Frontal cortex (tissue), 4 donors: ENCODE data around the gene PHACTR4. TPM values are rescaled to one million over a fixed set of nuclear protein-coding genes. Genes with fewer than 3 reads are reported as not detected.
"Not testable (repeated sequence)": the region's sequence is repeated elsewhere in the genome, so short reads cannot be mapped to it uniquely, and the experiment has no call there.

Experiments
- DNase-seq, 2 donors: peaks; one replicate each; pipeline ENCODE4 v3.0.0; 2012; ENCODE audit warnings: low spot score in 2 of 2
- FAIRE-seq: peaks from 2 replicates; lab custom pipeline; 2012; peaks lifted over from hg19 to GRCh38; lab: Jason Lieb, UNC
- total RNA-seq: library from RNA; depleted of rRNA; stranded (reverse); fragments of >200 nt; gene quantifications from one replicate; pipeline ENCODE4 v1.2.3, GENCODE V29; 2014
- donor health status: control.
- donor health status: control.
- donor health status: control.

Gene PHACTR4
- total RNA-seq, 1 donor from 2014 or later = 10.6 TPM

DNA sequence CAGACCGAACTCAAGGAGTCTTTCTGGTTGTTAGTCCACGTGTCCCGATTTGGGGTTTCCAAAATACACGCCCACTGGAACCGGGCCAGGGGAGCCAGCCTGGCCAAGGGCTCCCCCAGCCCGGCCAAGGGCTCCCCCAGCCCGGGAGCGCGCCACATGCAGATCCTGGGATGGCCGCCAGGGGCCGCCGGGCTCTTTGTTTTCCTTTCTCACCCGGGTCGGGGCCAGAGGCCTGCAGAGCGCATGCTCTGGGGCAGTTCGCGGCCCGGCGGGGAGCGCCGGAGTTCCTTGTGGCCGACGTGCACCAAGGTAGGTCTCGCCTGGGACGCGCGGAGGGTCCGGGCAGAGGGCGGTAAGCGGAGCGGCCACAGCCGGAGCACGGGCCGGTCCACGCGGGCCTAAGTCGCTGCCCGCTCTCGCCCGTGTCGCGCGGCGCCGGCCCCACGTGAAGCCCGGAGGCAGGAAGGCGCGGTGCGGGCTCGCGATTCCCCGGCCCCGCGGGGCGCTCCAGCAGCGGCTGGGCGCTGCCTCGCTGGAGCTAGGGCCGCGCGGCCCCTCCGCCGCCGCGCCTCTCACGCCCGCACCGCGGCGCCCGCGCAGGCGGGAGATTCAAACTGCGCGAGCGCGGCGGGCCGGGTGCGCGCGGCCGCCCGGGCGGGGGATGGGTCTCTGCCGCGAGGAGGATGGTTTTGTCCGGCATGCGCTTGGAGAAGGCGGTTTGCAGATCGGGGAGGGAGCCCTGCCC is 148.6 kb downstream of the PHACTR4 start:
- DNase-seq (peak; percentile 89 to 90), FAIRE-seq (no peak)

DNA sequence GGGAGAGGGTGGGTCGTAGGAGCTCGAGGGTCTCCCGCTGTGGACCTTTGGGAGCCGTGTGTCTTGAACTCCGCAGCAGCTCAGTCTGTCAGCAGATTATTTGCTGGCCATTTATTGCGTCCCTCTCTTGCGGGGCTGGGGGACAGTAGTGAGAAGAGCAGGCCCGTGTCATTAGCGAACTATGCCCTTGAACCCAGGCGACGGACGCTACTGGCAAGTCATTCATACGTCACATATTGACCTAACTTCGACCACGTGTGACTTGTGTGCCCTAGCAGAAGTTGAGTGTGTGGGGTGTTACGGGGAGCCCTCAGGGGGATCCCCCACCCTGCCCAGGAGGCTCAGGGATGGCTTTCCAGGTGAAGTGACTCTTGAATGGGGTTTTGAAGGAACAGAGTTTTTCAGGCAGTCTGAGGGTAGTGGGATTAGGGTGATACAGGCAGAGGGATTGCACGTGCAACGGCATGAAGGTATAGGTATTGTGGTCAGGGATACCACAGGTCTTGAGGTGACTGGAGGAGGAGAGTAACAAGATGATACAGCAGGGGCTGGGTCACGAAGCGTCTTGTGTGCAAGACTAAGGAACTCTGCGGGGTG is 149.3 kb downstream of the PHACTR4 start:
- no peak for DNase-seq
- FAIRE-seq = no peak

DNA sequence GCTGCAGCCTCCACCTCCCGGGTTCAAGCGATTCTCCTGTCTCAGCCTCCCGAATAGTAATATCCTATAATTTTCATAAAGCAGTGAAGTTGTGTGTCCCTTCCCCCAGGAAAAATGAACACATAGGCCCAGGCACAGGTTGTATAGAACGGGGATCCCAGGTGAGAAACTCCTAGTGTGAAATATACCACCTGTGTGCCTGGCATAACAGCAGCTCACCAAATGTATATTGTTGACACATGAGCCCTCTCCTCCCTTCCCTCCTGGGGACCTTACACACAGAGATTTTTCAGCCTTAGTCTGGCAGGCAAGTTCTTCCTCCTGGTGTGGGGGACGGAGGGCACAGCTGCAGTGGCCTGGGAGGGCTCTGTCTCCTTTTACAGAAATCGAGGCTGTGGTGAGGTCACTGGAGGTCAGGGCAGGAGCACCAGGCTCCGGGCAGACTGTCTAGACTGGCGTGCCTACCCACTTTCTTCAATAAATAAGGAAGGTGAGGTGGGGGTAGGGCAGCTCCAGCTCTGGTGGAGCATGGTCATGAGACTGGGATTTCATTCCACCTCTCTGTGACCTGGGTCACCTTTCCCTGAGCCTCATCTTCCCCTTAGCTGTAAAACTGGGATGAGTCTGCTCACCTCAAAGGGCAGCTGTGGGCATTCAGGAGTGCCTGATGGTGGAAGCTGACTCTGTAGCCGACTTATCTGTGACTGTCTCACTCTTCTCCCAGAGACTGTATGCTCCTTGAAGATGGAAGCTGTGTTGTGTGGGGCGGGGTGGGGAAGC is 150.6 kb downstream of the PHACTR4 start:
- FAIRE-seq (no peak), DNase-seq (no peak)

DNA sequence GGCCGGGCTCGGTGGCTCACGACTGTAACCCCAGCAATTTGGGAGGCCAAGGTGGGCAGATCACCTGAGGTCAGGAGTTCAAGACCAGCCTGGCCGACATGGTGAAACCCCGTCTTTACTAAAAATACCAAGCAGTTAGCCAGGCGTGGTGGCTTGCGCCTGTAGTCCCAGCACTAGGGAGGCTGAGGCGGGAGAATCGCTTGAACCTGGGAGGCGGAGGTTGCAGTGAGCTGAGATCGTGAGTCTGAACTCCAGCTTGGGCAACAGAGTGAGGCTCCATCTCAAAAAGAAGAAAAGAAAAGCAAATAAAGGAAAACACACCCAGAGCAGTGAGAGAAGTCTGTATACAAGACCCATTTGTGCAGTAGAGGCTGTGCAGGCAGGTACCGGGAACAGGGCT is 151.3 kb downstream of the PHACTR4 start:
- not testable (repeated sequence) for DNase-seq, FAIRE-seq

DNA sequence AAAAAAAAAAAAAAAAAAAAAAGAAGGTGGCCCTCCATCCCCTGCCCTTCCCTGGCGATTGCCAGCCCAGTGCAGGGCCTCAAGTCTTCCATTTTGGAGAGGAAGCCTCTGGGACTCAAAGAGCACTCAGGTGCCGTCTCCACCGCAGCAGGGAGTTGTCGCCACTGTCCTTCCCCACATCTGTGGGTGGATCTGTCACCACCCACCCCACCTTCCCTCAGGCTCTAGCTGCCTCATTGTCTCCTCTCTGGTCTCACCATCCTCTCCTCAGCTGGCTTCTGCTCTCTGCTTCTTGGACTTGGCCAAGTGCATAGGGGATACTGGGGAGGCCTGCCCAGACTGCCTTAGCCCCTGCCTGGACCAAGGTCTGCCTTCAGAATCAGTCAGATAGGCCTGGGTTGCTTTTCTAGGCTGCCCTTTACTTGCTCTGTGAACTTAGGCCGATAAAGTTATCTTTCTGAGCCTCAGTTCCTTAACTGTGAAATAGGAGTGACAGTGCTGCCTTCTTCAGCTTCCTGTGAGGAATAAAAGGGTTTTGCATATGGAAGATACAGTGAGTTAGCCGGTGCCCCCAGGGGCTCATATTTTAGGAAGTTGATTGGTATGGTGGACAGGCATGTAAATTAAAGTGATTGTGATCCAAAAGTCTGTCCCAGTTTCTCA is 152.1 kb downstream of the PHACTR4 start:
- FAIRE-seq = no peak
- DNase-seq = no peak

DNA sequence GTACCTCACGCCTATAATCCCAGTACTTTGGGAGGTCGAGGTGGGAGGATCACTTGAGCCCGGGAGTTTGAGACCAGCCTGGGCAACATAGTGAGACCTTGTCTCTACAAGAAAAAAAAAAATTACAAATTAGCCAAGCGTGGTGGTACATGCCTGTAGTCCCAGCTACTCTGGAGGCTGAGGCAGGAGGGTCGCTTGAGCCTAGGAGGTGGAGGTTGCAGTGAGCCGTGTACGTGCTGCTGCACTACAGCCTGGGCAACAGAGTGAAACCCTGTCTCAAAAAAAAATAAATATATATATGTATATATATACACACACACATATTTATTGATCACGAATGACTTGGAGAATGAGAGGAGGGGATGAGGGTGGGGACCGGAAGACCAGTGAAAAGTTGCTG is 153.0 kb downstream of the PHACTR4 start:
- FAIRE-seq, DNase-seq: not testable (repeated sequence)

DNA sequence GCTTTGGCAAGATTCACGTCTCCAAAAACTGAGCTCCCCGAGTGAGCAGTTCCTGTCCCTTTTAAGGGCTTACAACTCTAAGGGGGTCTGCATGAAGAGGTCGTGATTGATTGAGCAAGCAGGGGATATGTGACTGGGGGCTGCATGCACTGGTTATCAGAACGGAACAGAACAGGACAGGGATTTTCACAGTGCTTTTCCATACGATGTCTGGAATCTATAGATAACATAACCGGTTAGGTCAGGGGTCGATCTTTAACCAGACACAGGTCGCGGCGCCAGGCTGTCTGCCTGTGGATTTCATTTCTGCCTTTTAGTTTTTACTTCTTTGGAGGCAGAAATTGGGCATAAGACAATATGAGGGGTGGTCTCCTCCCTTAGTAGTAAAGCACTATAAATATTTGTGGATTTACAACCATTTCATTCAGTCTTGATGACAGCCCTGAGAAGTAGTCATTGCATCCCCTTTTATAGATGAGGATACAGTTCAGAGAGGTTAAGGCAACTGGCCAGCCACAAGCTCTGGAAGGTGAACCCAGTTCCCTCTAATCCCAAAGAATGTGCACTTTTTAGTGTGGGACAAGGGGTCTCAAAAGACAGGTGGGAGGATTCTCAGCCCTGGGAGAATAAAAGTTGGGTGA is 155.6 kb downstream of the PHACTR4 start:
- DNase-seq, FAIRE-seq: not testable (repeated sequence)

DNA sequence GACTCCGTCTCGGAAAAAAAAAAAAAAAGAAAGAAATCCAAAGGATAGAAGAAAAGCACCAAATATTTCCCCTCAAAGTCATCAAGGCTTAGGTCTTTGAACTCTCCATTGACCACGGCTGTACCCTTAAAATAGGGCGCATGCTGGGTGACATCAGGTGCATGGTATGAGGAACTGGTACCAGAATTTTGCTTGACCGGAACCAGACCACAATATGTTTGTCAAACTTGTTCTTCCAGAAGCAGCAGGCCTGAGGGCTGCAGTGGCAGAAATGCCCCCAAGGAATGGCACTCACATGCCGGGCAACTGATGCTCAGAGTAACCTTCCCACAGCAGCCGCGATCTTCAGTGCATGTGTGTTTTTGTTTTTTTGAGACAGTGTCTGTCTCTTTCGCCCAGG is 157.3 kb downstream of the PHACTR4 start:
- FAIRE-seq (no peak), DNase-seq (no peak)

DNA sequence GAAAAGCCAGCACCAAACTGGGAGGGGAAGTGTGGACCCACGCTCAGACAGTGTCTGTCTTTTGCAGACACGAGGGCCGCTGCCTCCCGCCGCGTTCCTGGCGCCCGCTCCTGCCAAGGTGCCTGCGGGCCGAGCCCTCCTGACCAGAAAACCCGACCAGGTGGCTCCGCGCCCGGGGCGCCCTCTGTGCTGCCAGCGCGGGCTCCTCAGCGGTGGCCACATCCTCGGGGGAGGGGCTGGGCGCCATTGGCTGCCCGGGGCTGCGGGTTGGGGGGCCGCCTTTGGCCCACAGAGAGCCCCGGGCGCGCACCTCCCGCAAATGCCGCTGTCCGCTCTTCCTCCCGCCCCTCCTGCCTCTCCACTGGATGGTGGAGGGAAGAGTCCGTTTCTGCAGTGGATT is 160.9 kb downstream of the PHACTR4 start:
- DNase-seq (no peak), FAIRE-seq (no peak)

DNA sequence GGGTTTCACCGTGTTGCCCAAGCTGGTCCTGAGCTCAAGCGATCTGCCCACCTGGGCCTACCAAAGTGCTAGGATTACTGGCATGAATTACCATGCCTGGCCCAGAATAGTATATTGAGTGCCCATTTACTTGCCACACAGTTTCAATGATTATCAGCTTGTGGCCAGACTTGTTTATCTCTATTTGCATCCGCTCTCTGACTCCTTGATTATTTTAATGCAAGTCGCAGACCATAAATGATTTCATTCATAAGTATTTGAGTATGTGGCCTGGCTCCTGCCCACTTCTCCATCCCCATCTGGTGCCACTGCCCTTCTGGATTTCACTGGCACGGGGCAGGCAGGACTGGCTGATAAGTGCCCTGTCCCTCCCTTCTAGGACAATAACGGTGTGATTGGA is 165.1 kb downstream of the PHACTR4 start:
- DNase-seq (no peak), FAIRE-seq (no peak)

DNA sequence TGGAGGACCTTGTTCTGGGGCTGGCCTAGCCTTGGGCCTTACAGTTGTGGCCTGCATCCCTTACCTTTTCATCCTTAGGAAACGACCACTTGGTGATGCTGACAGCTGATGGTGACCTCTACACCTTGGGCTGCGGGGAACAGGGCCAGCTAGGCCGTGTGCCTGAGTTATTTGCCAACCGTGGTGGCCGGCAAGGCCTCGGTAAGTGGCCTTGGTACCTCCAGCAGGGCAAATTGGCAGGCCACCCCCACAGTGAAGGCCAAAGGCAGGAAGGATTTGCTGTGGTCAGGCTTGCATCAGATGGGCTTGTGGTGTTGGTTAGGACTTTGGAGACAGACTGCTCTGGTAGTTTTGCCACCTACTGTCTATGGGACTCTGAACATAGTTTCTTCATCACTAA is 165.6 kb downstream of the PHACTR4 start:
- DNase-seq (no peak), FAIRE-seq (no peak)

DNA sequence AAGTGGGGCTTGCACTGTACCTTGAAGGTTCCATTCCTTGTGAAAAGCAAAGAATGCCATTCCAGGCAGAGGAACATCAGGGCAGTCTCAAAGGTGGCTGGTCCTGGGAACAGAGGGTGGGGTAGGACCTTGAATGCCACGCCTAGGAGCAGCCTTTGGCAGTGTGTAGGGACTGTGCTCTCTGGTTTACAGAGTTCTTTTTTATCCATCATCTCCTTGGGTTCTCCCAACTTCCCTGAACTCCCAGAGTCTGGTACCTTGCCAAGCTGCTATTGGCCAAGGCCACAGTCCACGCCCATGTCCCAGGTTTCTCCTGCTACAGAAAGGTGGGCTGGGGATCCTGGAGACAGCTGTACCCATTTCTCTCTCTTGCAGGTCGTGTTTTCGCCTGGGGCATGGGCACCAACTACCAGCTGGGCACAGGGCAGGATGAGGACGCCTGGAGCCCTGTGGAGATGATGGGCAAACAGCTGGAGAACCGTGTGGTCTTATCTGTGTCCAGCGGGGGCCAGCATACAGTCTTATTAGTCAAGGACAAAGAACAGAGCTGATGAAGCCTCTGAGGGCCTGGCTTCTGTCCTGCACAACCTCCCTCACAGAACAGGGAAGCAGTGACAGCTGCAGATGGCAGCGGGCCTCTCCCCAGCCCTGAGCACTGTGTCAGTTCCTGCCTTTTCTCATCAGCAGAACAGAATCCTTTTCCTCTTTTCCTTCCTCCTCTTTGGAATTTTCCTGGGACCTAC is 168.1 kb downstream of the PHACTR4 start:
- FAIRE-seq (no peak), DNase-seq (no peak)

DNA sequence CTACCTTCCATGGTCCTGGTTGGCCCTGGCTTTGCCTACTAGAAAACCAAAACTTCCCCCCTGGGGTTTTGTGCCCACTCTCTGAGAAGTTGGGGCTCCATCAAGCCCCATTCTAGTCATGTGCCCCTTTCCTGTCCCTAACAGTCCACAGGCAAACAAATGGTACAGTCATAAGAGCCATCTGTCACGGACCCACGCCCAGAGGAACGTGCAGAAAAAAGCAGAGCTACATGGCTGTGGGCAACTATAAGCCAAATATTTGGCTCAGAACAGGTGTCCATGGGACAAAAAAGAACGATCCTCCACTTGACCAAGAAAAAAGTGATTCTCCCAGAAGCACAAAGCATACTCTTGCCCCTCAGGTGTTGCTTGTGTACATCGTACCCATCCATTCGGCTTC is 168.7 kb downstream of the PHACTR4 start:
- DNase-seq = no peak
- FAIRE-seq = no peak

DNA sequence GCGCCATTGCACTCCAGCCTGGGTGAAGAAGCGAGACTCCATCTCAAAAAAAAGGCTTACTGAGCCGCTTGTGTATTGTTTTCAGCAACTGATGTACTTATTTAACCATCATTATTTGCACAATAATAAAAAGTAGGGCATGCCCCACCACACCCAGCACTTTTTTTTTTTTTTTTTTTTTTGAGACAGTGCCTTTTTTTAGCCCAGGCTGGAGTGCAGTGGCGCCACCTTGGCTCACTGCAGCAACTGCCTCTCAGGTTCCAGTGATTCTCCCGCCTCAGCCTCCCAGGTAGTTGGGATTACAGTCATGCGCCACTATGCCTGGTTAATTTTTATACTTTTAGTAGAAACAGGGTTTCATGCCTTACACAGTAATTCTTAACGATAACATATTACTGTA is 171.1 kb downstream of the PHACTR4 start:
- FAIRE-seq (no peak), DNase-seq (no peak)

DNA sequence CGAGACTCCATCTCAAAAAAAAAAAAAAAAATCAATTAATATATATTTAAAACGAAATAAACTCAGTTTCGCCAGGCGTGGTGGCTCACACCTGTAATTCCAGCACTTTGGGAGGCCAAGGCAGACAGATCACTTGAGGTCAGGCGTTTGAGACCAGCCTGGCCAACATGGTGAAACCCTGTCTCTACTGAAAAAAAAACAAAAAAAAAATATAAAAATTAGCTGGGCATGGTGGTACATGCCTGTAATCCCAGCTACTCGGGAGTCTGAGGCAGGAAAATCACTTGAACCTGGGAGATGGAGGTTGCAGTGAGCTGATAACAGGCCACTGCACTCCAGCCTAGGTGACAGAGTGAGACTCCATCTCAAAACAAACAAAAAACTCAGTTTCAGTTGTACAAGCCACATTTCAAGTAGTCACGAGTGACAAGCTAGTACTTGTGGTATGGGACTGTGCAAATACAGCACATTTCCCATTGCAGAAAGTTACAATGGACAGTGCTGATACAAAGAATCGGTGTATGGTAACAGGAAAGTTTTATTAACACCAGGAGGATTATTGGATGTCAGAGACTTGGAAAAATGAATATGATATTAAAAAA is 172.0 kb downstream of the PHACTR4 start:
- not testable (repeated sequence) for FAIRE-seq, DNase-seq

DNA sequence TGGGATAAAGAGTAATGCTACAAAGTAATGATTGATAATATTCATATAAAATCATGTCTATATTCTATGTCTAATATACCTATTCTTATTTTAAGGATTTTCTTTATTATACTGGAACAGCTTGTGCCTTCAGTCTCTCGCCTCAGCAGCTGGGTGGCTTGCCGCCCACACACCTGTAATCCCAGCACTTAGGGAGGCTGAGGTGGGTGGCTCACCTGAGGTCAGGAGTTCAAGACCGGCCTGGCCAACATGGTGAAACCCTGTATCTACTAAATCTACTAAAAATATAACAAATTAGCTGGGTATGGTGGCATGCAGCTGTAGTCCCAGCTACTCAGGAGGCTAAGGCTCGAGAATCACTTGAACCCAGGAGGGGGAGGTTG is 175.7 kb downstream of the PHACTR4 start:
- FAIRE-seq = no peak
- DNase-seq = no peak

DNA sequence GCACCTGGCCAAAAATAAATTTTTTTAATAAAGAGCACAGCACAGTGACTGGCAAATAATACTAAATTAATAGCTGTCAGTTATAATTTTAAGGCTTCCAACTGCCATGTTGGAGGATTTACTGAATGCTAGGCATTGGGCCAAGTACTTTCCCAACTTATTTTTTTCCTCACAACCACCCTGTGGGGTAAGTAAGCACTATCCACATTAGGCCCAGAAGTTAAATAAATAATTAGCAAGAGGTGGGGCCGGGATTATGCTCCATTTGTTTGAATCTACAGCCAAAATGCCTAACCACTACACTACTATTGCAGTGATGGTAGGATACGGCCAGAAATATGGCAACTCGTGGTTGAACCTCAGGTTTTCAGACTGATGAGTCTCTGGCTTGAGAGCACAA is 178.8 kb downstream of the PHACTR4 start:
- DNase-seq = no peak
- no peak for FAIRE-seq
